Stimulated activated CD8-positive, alpha-beta memory T cell treated with anti-CD3 and anti-CD28 coated beads, Interleukin-15, amount 100 ng/mL, for 1 hour (primary cell): ENCODE data around the gene DLX3.
A peak's percentile ranks its signal among the peaks of the same experiment; 100 is the strongest.

Source experiments
- DNase-seq: peaks from one replicate; pipeline ENCODE4 v3.0.0-alpha.2; 2020; ENCODE audit warnings: low read depth

The DLX3 gene

GRCh38 chr17:50023520-50023919 is 28.5 kb upstream of the DLX3 start:
- DNase-seq: no peak

GRCh38 chr17:50022463-50023130 is 27.6 kb upstream of the DLX3 start:
- no peak for DNase-seq

GRCh38 chr17:50021681-50022370 is 26.8 kb upstream of the DLX3 start:
- no peak for DNase-seq

GRCh38 chr17:50020841-50021599 is 26.0 kb upstream of the DLX3 start:
- no peak for DNase-seq

GRCh38 chr17:50018909-50019308 is 23.9 kb upstream of the DLX3 start:
- DNase-seq: no peak

- DNase-seq: no peak
These were observed 20.1 kb upstream of the DLX3 start for GRCh38 chr17:50015146-50015545.

- DNase-seq: no peak
These were observed 19.6 kb upstream of the DLX3 start for GRCh38 chr17:50014471-50015088.

- DNase-seq: no peak
These were observed 18.1 kb upstream of the DLX3 start for GRCh38 chr17:50013079-50013478.

- DNase-seq: no peak
These were observed 14.3 kb upstream of the DLX3 start for GRCh38 chr17:50009282-50009681.

- DNase-seq: no peak
These were observed 8.9 kb upstream of the DLX3 start for GRCh38 chr17:50003911-50004310.

- DNase-seq: no peak
These were observed 4.0 kb upstream of the DLX3 start for GRCh38 chr17:49998836-49999511.

- peak; percentile 65 for DNase-seq
These were observed 3.0 kb upstream of the DLX3 start for GRCh38 chr17:49997773-49998703.

GRCh38 chr17:49997301-49997650 is 2.3 kb upstream of the DLX3 start:
- no peak for DNase-seq

GRCh38 chr17:49996495-49997300 is 1.7 kb upstream of the DLX3 start:
- DNase-seq: peak; percentile 51

GRCh38 chr17:49996121-49996494 is 1.1 kb upstream of the DLX3 start:
- DNase-seq: no peak

- DNase-seq: no peak
These were observed 654 bp downstream of the DLX3 start for GRCh38 chr17:49994085-49995054.

- DNase-seq: no peak
These were observed 1.5 kb downstream of the DLX3 start for GRCh38 chr17:49993423-49994060.

GRCh38 chr17:49992933-49993422 is 2.0 kb downstream of the DLX3 start:
- no peak for DNase-seq
